GM18951 (cell line): ENCODE results near the gene SOCS7.
"Not testable (repeated sequence)": the region's sequence is repeated elsewhere in the genome, so short reads cannot be mapped to it uniquely, and the experiment has no call there.

Experiments
- POLR2A ChIP-seq: IDR thresholded peaks from 4 replicates; pipeline ENCODE4 v1.6.1; 2011; ENCODE audit warnings: mild to moderate bottlenecking; ENCODE audit not compliant: insufficient read length, insufficient read depth; ENCODE audit errors: extremely low read depth
- in situ Hi-C: fragments of 300-500 bp; cut with MboI; formaldehyde crosslinking; loops from one replicate; pipeline ENCODE4 v1.12.0; 2022; ENCODE audit warnings: low sequenced_read_pairs, mixed read lengths, inconsistent platforms; ENCODE audit not compliant: unreplicated experiment

SOCS7 gene

DNA sequence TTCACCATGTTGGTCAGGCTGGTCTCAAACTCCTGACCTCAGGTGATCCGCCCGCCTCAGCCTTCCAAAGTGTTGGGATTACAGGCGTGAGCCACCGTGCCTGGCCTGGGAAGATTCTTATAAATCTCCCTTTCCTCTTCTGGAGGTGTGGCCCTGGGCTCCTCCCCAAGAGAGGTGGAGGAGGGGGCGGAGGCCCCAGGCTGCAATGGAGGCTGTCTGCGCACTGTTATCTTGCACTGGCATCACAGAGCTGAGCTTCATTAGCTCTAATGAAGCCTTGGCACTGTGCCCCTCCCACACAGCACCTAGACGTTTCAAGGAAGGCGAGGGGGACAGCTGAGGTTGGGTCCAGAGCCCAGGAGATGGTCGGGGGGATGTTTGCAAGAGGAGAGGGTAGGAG is 84.2 kb downstream of the SOCS7 start:
- in situ Hi-C loops: no loop called here
- no peak for TF ChIP-seq POLR2A

DNA sequence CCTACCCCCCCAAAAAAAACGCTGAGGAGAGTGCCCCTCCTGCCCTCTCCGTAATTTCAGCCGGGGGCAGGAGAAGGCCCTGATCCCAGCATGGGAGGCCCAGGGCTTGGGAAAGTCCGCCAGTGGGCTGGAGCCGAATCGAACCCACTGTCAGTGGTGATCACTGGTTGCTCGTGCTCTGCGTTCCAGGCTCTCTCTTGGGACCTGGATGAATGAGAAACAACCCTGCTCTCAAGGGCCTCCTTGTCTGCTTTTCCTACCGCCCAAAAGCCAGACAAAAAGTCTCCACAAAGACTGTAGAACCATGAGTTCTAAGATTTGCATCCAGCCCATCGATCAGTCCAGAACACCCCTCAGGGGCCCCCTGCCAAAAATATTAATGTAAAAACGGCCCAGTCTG is 84.7 kb downstream of the SOCS7 start:
- no peak for TF ChIP-seq POLR2A
- in situ Hi-C loops: no loop called here

DNA sequence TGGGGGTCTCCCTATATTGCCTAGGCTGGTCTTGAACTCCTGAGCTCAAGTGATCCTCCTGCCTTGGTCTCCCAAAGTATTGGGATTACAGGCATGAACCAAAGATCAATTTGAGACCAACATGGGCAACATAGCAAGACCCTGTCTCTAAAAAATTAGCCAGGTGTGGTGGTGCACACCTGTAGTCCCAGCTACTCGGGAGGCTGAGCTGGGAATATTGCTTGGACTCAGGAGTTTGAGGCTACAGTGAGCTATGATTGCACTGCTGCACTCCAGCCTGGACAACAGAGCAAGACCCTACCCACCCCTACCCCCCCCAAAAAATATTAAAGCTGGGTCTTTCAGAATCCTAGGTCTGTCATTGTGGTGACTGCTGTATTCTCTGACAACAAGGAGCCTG is 85.7 kb downstream of the SOCS7 start:
- in situ Hi-C loops: not testable (repeated sequence)

DNA sequence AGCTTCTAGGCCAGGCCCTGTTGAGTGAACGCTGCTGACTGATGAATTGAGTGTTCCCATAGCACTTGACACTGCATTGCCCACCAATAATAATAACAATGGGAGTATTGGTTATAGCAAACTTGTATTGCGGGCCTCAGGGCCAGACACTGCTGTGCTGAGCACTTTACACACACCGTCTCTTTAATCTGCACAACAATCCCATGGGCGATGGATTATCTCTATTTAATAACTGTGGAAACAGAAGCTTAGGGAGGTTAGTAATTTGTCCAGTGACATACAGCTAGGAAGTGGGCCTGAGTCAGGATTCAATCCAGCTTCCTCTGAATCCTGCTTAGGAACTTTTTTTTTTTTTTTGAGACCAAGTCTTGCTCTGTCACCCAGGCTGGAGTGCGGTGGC is 87.8 kb downstream of the SOCS7 start:
- TF ChIP-seq POLR2A: no peak
- in situ Hi-C loops: no loop called here

- in situ Hi-C loops: no loop called here
Measured at GRCh38 chr17:38440614-38441397, 89.2 kb downstream of the SOCS7 start.

GRCh38 chr17:38441429-38442061 is 89.9 kb downstream of the SOCS7 start:
- TF ChIP-seq POLR2A: no peak
- in situ Hi-C loops: no loop called here

More at GRCh38 chr17:38440614-38441397, 89.2 kb downstream of the SOCS7 start:
- no peak for TF ChIP-seq POLR2A

DNA sequence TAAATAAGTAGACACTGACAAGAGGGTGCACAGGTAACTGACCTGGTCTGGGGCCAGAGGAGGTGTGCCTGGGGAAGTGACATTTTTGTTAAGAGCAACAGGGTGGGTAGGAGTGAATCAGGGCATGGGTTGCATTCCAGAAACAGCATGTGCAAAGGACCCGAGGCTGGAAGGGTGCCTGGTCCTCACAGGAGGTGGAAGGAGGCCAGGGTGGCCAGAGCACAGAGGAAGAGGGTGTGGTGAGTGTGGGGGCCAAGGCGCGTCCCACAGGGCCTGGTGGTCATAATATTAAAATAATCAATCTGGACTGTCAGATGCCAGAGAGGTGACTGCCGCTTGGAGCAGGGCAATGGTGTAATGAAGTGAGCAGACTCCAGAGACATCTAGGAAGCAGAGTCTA is 90.9 kb downstream of the SOCS7 start:
- in situ Hi-C loops: no loop called here
- TF ChIP-seq POLR2A: no peak

DNA sequence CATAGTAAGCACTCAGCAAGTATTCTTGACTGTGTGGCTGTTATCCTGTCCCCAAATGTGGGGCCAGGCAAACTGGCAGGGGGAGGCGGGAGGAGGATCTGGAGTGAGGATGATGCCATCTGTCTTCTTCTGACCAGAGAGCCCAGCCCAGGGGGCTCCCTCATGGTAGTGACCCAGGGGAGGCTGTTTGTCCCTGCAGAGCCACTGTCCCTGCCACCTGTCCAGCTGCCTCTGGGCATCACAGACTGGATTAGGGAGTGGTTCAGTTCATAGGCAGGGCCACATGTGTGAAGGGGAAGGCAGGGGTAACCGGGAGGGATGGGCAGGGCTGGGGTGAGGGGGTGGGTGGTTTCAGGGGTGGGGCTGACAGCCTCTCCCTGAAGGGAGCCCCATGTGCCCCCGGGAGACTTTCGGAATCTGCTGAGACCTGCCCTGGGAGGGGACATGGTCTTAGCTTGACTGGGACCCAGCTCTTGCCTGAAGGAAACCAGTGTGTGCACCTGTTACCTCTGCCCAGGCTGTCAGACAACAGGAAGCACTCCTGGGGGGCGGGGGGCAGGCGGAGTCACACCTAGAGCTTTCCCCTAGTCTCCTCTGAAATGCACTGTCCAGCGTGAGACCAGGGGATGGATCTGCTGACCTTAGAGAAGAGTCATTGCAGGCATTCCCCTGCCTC is 91.8 kb downstream of the SOCS7 start:
- in situ Hi-C loops: no loop called here
- no peak for TF ChIP-seq POLR2A

DNA sequence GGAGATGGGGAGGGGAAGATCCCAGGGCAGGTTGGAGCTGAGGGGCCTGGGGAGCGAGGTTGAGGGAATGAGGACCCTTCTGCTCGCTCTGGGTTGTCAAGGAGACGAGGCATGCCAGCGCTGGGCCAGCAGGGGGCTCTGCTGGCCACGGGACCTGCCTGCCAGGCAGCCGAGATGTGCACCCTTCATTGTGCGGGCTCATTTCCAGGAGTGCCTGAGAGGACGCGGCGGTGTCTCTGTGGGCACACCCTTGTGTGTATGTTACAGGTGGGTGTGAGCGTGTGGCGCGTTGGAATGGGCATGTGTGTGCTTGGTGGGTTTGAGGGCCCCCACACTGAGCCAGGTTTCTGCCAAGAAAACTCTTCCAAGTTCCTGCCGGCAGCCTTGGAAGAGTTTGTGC is 92.5 kb downstream of the SOCS7 start:
- in situ Hi-C loops: no loop called here
- no peak for TF ChIP-seq POLR2A

DNA sequence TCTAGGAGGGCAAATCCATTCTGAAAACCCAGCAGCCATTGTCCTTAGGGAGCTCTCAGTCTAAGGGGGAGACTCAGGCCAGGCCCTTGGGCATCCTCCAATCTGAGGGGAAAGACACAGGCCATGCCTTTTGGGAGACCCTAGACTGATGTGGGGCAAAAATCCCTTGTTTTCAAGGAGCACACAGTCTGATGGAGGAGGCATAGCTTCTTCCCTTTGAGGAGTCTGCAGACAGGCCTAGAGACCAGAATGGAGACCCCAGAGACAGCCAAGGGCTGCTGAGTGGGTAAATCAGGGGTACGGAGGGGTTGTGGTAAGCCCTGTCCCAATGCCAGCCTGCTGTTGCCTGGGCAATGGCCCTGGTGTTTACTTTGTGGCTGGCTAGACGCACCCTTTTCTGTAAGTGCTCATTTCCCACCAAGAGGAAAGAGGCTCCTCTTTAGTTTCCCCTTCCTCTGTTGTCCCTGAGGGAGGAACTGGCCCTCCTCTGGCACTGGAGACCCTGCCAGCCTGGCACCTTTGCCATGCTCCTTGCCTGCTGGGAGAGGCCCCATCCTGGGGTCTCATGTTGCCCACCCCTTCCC is 96.0 kb downstream of the SOCS7 start:
- in situ Hi-C loops: no loop called here
- no peak for TF ChIP-seq POLR2A

GRCh38 chr17:38448208-38448771 is 96.6 kb downstream of the SOCS7 start:
- TF ChIP-seq POLR2A: no peak
- in situ Hi-C loops: no loop called here

DNA sequence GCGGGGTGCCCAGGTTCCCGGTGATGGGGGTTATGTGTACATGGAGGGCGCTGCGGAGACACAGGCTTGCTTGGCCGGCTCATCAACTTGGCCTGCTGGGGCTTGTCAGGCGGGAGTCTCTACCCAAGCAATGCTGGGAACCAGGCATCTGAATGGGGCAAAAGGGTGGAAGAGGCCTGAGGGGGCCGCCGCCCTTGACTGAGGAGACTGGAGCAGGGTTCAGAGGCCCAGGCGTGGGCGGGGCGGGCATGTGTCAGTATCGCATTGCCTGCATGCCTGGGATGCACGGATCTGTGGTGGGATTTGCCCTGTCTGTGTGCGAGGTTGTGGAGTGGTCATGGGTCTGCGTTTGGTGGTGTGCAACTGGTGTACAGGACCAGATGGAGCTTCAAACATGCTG is 97.7 kb downstream of the SOCS7 start:
- in situ Hi-C loops: no loop called here
- no peak for TF ChIP-seq POLR2A

- in situ Hi-C loops: no loop called here
- TF ChIP-seq POLR2A: no peak
Measured at GRCh38 chr17:38450557-38451029, 98.9 kb downstream of the SOCS7 start.
